Amniotic stem cell (primary cell): ENCODE results near the gene KLK1.
"Not testable (repeated sequence)": the region's sequence is repeated elsewhere in the genome, so short reads cannot be mapped to it uniquely, and the experiment has no call there.

Experiments
- DNase-seq: peaks from one replicate; lab custom pipeline; 2025; lab: John Stamatoyannopoulos, UW

Gene KLK1

DNA sequence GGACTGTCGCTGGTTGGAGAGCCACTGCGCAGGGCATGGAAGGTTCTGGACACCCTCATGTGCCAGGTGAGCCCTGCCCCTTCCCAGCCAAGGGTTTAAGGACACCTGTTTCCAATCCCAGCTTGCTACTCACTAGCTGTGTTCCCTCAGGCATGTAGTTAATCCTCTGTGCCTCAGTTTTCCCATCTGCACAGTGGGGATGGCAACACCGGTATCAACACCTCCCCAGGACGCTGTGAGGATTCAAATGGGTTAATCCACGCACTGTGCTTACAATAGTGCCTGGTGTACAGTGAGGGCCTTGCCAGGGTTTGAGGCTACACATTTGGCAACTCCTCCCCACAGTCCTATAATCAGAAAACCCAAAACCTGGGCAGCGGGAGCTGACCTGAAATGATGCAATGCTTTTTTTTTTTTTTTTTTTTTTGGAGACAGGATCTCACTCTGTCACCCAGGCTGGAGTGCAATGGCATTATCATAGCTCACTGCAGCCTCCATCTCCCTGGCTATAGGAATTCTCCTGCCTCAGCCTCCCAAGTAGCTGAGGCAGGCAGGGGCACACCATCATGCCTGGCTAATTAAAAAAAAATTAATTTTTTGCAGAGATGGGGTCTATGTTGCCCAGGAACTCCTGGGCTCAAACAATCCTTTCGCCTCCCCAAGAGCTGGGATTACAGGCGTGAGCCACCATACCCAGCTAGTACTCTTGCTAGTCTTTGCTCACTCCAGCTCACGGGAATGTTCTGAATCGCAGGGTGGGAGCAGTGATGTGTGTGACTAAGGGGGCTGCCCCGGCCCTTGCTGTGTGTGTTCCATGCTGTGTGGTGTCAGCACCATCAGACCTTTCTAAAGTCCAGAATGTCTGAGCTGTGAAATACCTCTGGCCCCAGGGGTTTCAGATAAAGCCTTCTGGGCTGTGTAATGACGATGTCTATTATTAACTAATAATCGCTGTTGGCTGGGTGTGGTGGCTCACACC, 31.0 kb downstream of the KLK1 start:
- DNase-seq, result no peak

DNA sequence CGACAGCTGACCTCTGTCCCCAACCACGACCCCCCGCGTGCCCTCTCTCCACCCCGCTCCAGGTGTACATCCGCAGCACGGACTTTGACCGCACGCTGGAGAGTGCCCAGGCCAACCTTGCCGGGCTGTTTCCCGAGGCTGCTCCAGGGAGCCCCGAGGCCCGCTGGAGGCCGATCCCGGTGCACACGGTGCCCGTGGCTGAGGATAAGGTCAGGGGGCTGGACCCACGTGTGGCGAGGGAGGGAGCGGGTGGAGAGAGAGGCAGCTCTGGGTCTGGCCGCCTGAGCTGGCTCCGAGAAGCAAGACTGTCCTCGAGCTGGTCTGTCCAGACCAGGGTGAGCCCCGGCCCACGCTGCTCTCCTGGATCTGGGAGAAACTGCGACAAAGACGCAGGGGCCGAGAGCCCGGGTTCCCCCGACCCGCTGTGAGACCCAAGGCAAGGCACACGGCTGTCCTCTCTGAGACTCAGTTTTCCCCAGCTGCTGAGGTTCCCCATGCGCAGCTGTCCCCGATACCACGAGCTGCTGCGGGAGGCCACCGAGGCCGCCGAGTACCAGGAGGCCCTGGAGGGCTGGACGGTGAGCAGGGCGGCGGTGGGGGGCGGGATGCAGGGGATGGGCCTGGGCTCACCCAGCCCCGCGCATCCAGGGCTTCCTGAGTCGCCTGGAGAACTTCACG, 31.9 kb downstream of the KLK1 start:
- no peak for DNase-seq

DNA sequence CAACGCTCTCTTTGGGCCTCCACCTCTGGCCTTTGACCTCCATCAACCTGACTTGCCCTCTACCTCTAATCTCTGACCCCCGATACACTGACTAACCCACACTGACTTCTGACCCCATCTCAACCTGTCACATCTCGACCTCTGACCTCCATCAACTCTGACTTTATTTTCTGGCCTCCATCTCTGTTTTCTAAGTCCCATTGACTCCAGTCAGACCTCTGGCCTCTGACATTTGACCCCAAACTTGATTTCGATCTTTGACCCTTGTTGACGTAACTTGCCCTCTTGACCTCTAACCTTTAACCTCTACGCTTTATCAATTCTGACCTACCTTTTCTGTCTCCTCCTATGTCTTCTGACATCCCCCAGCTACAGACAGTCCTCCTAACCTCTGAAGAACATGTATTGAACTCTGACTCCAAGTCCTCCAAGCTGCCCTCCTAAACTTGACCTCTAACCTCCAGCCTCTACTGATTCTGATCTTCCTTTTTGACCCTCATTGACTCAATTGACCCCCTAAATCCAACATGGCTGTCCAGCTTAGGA, 32.6 kb downstream of the KLK1 start:
- no peak for DNase-seq

DNA sequence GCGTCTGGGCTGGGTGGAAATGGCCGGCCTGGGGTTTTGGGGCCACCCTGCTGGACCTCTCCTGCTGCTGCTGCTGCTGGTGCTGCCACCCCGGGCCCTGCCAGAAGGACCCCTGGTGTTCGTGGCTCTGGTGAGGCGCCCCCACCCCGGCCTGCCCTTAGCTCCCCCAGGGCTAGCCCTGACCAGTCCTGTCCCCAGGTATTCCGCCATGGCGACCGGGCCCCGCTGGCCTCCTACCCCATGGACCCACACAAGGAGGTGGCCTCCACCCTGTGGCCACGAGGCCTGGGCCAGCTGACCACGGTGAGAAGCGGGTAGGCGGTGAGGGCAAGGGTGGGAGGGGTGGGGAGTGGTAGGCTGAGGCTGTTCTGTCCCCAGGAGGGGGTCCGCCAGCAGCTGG, 33.2 kb downstream of the KLK1 start, which contains the start of gene ACP4:
Gene ACP4 (plus strand): TSS at position 20 of the 400 bp plus-strand sequence. CDS start 0 bp downstream, at position 20.
- no peak for DNase-seq

DNA sequence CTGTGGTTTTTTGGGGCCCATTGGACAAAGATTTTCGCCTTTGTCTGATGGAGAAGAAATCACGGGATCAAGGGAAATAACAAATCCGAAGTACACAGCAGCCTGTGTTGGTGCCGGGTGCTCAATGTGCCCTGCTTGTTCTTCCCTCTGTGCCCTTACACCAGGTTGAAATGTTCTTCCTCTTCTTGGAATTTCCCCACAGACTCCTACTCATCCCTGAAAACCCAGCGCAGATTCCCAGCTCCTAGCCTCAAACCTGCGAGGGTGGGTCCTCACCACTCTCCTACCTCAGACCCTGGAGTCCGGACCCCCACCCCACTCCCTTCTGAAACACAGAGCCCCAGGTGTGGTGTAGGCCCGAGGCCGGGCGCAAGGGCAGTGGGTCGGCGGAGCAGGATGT, 38.3 kb downstream of the KLK1 start:
- DNase-seq, result no peak

DNA sequence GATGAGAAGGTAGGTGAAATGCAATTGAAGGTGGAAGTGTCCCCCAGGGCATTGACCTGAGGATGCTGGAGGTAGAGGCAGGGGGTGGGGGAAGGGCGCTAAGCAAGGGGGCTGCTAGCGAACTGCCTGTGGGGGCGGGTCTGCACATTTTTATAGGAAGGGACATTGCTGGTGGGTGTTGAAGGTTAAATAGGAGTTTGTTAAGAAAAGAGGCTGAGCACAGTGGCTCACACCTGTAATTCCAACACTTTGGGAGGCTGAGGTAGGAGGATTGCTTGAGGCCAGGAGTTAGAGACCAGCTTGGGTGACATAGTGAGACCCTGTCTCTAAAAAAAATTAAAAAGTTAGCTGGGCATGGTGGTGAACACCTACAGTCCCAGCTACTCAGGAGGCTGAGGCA, 38.9 kb downstream of the KLK1 start:
- DNase-seq, result no peak

DNA sequence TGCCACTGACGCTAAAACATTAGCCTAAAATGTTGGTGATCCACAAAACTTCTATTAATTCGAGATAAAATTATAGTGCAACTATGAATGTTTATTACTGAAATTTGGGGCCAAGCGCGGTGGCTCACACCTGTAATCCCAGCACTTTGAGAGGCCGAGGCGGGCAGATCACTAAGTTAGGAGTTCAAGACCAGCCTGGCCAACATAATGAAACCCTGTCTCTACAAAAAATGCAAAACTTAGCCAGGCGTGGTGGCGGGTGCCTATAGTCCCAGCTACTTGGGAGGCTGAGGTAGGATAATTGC, 39.8 kb downstream of the KLK1 start:
- not testable (repeated sequence) for DNase-seq

DNA sequence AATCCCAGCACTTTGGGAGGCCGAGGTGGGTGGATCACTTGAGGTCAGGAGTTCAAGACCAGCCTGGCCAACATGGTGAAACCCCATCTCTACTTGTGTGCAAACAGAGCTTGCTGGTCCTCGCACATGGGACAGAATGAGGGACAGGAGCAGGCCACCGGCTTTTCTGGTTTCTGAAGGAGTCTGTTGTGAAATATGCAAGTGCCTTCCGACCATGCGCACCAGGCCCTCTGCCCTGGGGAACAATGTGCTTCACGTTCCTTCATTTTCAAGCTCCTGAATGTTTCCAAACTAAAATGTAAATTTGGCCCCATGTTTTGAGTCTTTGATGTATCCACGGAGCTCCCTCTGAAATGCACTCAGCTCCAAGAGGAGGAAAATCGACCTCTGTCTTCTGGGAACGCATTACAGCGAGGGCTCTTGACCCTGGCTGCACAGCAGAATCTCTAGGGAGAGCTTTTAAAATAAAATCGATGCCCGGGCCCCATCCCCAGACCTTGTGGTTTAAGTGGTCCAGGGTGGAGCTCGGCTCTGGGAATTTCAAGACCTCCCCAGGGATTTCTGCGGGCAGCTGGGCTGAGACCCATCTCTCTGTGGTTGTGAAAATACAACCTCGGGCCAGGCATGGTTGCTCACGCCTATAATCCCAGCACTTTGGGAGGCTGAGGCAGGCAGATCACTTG, 42.7 kb downstream of the KLK1 start:
- DNase-seq, result no peak

DNA sequence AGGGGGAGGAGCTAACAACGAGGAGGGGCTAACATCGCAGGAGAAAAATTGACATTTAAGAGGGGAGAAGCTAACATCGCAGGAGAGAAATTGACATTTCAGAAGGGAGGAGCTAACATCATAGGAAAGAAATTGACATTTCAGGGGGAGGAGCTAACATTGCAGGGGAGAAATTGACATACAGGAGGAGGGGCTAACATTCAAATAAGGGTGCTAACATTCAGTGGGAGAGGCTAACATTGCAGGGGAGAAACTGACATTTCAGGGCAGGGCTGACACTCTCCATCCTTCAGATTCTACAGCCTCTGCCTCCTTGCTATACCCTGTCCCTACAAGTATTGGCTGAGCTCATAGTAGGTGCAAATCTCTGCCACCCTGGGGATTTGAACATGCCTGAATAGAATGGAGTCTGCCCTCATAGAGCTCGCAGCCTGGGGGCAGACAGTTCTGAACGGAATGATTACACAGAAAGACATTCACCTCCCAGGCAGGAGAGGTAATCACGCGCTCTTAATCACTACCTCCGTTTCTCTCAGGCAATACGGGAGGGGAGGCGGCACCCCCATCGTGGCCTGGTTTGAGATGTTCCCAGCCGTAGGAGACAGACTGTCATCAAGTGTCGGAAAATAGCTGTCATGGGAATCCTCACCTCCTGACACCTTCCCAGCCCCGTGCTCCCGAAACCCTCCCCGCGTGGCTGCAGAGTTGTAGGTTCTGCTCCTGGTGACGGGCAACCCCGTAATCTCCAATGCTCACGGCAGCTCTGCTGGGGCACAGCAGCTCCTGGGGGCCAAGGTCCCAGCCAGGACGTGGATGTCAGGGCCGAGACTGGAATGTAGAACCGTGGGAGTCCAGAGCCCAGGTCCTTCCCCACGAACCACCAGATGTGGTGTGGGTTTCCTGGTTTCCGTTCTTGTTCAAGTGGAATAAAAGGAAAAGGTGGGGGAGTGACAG, 43.8 kb downstream of the KLK1 start:
- no peak for DNase-seq

DNA sequence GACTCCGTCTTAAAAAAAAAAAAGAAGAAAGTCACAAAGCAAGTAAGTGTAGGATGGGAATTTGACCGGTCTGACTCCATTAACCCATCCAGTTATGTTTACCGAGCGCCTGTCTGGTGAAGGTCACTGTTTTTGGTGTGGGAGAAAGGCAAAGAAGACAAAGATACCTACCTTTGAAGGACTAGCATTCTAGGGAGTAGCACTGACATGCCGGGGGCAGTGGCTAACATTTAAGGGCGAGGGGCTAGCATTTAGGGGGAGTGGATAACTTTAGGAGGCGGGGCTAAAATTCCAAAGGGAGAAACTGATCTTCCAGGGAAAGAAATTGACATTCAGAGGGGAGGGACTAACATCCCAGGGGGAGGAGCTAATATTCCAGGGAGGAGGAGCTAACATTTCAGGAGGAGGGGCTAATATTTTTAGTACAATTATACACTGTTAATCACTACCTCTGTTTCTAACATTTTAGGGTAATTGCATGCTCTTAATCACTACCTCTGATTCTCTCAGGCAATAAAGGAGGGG, 44.6 kb downstream of the KLK1 start:
- no peak for DNase-seq

DNA sequence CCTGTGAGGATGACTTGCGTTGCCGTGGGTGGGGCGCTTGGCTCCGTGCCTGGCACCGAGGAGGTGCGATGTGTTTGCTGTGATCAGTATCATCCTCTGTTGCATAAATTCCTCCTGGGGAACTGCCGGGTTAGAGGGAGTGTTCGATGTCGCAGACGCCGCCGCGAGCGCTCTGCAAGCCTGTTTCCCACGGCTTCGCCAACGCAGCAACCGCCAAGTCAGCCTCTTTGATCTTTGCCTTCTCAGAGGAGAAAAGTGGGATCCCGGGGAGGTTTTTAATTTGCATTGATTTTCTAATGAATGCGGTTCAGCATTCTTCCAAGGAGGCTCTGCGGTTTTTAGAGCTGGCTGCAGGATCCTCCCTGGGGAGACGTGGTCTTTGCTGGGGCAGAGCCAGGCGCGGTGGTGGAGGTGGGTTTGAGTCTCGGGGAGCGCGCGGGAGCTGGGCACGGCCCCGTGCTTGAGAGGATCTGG, 45.7 kb downstream of the KLK1 start:
- DNase-seq, result no peak

DNA sequence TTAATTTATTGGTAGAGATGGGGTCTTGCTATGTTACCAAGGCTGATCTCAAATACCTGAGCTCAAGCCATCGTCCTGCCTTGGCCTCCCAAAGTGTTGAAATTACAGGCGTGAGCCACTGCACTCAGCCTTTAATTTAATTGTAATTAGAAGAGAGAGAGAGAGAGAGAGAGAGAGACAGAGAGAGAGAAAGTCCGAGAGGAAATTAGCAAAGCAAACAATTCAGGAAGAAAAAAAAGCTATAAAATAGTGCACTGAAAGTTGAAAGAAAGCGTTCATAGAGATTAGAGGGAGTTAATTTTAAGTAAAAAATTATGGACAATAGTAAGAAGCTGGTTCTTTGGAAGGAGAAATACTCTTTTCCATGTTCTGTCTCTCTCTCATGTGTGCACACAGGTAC, 46.3 kb downstream of the KLK1 start:
- DNase-seq, result no peak

DNA sequence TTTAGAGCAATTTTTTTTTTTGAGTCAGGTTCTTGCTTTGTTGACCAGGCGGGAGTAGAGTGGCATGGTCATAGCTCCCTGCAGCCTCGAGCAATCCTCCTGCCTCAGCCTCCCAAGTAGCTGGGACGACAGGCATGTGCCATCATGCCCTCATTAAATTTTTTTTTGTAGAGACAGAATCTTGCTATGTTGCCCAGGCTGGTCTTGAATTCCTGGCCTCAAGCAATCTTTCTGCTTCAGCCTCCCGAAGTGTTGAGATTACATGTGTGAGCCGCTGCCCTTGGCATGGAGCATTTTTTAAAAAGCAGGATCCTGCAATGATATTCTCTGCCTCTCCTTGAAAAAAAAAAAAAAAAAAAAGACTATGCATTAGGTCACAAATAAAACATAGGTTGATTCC, 47.5 kb downstream of the KLK1 start:
- no peak for DNase-seq

DNA sequence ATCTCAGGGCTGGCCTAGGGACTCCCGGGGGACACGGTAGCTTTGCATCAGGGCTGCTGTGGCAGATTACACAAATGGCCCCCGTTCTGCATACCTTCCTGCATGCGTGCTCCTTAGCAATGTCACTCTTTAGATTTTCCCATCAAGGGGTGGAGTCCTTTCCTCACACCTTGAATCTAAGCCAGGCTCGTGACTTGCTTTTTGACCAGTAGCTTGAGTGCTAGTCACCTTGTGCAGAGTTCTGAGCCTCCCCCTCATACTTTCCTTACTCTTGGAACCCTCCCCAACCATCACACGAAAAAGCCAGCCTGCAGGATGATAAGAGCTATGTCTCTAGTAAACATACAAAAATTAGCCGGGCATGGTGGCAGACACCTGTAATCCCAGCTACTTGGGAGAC, 50.1 kb downstream of the KLK1 start:
- DNase-seq, result not testable (repeated sequence)

DNA sequence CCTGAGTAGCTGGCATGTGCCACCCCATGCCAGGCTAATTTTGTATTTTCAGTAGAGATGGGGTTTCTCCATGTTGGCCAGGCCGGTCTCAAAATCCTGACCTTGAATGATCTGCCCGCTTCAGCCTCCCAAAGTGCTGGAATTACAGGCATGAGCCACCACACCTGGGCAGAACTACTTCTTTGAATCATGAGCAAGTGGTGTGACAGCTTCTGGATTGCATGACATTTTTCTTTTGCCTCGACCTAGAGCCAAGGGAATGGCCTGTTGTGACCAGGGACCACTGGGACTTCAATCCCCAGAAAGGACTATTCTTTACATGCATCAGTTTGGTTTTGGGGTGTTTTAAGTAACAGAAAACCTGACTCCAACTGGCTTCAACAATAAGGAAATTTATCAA, 50.7 kb downstream of the KLK1 start:
- not testable (repeated sequence) for DNase-seq

DNA sequence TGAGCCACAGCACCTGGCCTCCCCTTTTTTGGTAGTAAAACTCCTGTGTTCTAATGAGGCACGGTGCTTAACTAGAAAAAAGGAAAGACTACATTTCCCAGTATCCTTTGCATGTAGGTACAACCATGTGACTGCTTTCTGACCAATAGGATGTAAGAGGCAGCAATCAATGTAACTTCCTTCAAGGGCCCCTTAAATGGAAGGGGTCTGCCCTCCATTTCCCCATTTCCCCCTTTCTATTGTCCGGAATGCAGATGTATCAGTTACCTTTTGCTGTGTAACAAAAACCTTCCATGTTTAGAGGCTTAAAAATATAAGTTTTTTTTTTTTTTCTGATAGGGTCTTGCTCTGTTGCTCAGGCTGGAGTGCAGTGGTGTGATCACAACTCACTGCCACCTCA, 51.1 kb downstream of the KLK1 start:
- DNase-seq, result no peak

DNA sequence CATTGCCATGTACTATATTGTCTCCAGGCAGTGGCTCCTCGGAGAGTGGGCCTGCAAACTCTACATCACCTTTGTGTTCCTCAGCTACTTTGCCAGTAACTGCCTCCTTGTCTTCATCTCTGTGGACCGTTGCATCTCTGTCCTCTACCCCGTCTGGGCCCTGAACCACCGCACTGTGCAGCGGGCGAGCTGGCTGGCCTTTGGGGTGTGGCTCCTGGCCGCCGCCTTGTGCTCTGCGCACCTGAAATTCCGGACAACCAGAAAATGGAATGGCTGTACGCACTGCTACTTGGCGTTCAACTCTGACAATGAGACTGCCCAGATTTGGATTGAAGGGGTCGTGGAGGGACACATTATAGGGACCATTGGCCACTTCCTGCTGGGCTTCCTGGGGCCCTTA, 52.7 kb downstream of the KLK1 start:
- no peak for DNase-seq

DNA sequence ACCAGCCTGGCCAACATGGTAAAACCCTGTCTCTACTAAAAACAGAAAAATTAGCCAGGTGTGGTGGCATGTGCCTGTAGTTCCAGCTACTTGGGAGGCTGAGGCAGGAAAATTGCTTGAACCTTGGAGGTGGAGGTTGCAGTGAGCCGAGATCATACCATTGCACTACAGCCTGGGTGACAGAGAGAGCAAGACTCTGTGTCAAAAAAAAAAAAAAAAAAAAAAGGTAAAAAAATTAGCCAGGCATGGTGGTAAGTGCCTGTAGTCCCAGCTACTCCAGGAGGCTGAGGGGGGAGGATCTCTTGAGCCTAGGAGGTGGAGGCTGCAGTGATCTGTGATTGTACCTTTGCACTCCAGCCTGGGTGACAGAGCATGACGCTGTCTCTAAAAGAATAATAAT, 53.4 kb downstream of the KLK1 start, which contains the start of gene GPR32:
Gene GPR32 (plus strand): TSS at position 301 of the 400 bp plus-strand sequence. CDS start 137 bp downstream, outside the sequence.
- not testable (repeated sequence) for DNase-seq
